GM12878 (cell line): ENCODE results near the gene BAZ1B. TPM values are rescaled to one million over a fixed set of nuclear protein-coding genes. Genes with fewer than 3 reads are reported as not detected.

Experiments used
- ATF2 ChIP-seq: IDR thresholded peaks from 2 replicates; pipeline ENCODE4 v1.6.1; 2012; ENCODE audit warnings: low read length, inconsistent platforms
- CEBPZ ChIP-seq: fragments of 150-350 bp; IDR thresholded peaks from 2 replicates; pipeline ENCODE4 v1.6.1; 2016; ENCODE audit warnings: low read depth, low read length
- CUX1 ChIP-seq: IDR thresholded peaks from 2 replicates; pipeline ENCODE4 v1.6.1; 2012; ENCODE audit warnings: improper control_type of control experiment, low read depth, low read length; ENCODE audit not compliant: insufficient replicate concordance
- GATAD2B ChIP-seq: fragments of 450-650 bp; conservative IDR thresholded peaks from 2 replicates; pipeline ENCODE4 v1.6.1; 2017; ENCODE audit warnings: low read depth, mild to moderate bottlenecking, moderate library complexity
- IKZF2 ChIP-seq, 2 experiments: fragments of 450-650 bp; IDR thresholded peaks; 2 replicates each; pipeline ENCODE4 v1.6.1; 2017; ENCODE audit warnings: mild to moderate bottlenecking in 2 of 2, moderate library complexity in 2 of 2
- KDM1A ChIP-seq: fragments of 200-600 bp; sonication (generic); IDR thresholded peaks from 2 replicates; pipeline ENCODE4 v1.6.1; 2016; ENCODE audit warnings: borderline replicate concordance
- MTA3 ChIP-seq: IDR thresholded peaks from 2 replicates; pipeline ENCODE4 v1.6.1; 2012; ENCODE audit warnings: low read length, inconsistent platforms, borderline replicate concordance
- NFIC ChIP-seq: IDR thresholded peaks from 2 replicates; pipeline ENCODE4 v1.6.1; 2012; ENCODE audit warnings: low read depth, mild to moderate bottlenecking, inconsistent platforms, low read length, moderate library complexity
- SREBF1 ChIP-seq: IDR thresholded peaks from 2 replicates; pipeline ENCODE4 v1.6.1; 2012; ENCODE audit warnings: mild to moderate bottlenecking, low read length
- SUPT20H ChIP-seq: IDR thresholded peaks from 2 replicates; pipeline ENCODE4 v1.6.1; 2011; ENCODE audit warnings: low read depth, mild to moderate bottlenecking, low read length, moderate library complexity, borderline replicate concordance; ENCODE audit not compliant: control insufficient read depth
- ZNF274 ChIP-seq: IDR thresholded peaks from one replicate; pipeline ENCODE4 v1.8.0; 2011; ENCODE audit not compliant: insufficient read length, insufficient read depth
- ZNF687 ChIP-seq: fragments of 450-650 bp; IDR thresholded peaks from 2 replicates; pipeline ENCODE4 v1.6.1; 2017; ENCODE audit warnings: mild to moderate bottlenecking, moderate library complexity
- polyA plus RNA-seq, 11 experiments: library from polyadenylated mRNA; depleted of rRNA in 4 of 11; unstranded in 6 of 11; stranded (reverse) in 5 of 11; fragments of >200 nt; fragmentation: Nextera tagmentation in 4 of 11; fragmentation: Illumina TruSeq in 1 of 11; extraction: Ambion mirVana in 4 of 11; extraction: Trizol in 1 of 11; gene quantifications; 1 replicate in 1 of 11; 2 replicates in 10 of 11; pipeline versions ENCODE4 v1.2.1 to v1.2.3, GENCODE V29; 2011 to 2016; ENCODE audit warnings: inconsistent platforms in 2 of 11, missing spikeins in 2 of 11, low read depth in 1 of 11
- total RNA-seq, 4 experiments: library from RNA; depleted of rRNA in 3 of 4; stranded (reverse); fragments of >200 nt in 3 of 4; fragmentation: Illumina TruSeq in 1 of 4; extraction: Trizol in 1 of 4; gene quantifications; 2 replicates each; pipeline versions ENCODE4 v1.2.1 to v1.2.3, GENCODE V29; 2013 to 2021

BAZ1B gene
- total and polyA plus RNA-seq, 10 of the 15 experiments (the other 5 are each of a cell fraction or from before 2014, with no cell fraction given), result 14.0 to 77.4 (median 36.2) TPM

- TF ChIP-seq SUPT20H (no peak), GATAD2B (peak; percentile 76; the same call in 1 of the 2 replicates), MTA3 (no peak), CUX1 (no peak), ZNF687 (no peak), CEBPZ (no peak), IKZF2 (IDR thresholded peaks at IDR 0.05) (peak; percentile 36 to 45; a peak in 1 of 4 replicates), ATF2 (no peak), ZNF274 (no peak), KDM1A (no peak), SREBF1 (no peak), NFIC (no peak)
Observed at GRCh38 chr7:73423519-73424488, 98.3 kb downstream of the BAZ1B start (continued).
